ENCODE data around the gene CTTNBP2.

DNA sequence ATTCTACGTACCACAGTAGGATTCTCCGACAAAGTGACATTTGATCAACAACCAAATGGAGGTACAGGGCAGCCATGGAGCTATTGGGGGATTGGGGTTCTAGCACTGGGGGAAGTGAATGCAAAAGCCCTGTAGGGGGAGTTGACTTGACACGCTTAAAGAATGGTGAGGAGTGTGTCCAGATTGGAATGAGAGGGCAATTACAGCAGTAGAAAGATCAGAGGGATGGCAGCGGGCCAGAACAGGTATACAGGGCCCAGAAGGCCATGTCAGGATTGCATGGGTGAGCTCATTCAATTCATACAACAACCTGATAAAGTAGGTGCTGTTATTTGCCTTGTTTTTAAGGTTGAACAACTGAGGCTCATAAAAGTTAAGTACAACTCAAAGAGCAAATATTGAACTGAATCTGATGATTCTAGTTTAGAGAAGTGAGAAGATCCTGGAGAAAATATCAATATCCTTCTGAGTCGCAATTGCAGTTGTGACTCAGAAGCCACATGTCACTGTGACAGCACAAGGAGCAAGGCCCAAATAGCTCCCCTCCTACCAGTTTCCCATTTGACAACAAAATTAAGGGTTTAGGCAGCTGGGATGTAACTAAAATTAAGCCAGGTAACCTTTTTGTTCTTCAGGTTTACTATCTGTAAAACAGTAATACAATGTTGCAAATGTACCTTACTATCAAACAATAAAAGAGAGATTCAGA lies 28.0 kb upstream of the CTTNBP2 start:
- TF ChIP-seq, protein P1, sequence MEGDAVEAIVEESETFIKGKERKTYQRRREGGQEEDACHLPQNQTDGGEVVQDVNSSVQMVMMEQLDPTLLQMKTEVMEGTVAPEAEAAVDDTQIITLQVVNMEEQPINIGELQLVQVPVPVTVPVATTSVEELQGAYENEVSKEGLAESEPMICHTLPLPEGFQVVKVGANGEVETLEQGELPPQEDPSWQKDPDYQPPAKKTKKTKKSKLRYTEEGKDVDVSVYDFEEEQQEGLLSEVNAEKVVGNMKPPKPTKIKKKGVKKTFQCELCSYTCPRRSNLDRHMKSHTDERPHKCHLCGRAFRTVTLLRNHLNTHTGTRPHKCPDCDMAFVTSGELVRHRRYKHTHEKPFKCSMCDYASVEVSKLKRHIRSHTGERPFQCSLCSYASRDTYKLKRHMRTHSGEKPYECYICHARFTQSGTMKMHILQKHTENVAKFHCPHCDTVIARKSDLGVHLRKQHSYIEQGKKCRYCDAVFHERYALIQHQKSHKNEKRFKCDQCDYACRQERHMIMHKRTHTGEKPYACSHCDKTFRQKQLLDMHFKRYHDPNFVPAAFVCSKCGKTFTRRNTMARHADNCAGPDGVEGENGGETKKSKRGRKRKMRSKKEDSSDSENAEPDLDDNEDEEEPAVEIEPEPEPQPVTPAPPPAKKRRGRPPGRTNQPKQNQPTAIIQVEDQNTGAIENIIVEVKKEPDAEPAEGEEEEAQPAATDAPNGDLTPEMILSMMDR (conservative IDR thresholded peaks at IDR 0.05; ENCODE audit: low read depth, low read length) = no peak
- TF ChIP-seq MAFK (IDR thresholded peaks at IDR 0.05; ENCODE audit: low read depth, low read length) = no peak
